Fibroblast of peridontal ligament (primary cell): Measurements from ENCODE around the gene PDCD5.
"Not testable (repeated sequence)": the region's sequence is repeated elsewhere in the genome, so short reads cannot be mapped to it uniquely, and the experiment has no call there.

Experiments
- DNase-seq: peaks from one replicate; pipeline ENCODE4 v3.0.0-alpha.2; 2010; ENCODE audit errors: extremely low read depth

PDCD5 gene

DNA sequence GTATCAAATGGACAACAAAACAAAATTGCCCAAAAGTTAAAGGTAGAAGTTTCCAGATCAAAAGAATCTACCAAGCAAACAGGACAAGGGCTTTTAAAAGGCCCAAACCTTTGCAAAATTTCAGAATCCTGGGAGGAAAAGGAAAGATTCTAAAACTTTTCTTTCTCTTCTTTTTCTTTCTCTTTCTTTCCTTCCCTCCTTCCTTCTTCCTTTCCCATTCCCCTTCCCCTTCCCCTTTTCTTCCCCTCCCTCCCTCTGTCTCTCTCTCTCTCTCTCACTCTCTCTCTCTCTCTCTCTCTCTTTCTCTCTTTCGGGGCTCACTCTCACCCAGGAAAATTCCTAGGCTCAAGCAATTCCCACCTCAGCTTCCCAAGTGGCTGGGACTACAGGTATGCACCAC lies 4.2 kb upstream of the PDCD5 start:
- no peak for DNase-seq

- DNase-seq, result no peak
Measured at GRCh38 chr19:32580353-32580900, 563 bp upstream of the PDCD5 start.

- peak; percentile 60 for DNase-seq
Measured at GRCh38 chr19:32581705-32582179, 752 bp downstream of the PDCD5 start.

DNA sequence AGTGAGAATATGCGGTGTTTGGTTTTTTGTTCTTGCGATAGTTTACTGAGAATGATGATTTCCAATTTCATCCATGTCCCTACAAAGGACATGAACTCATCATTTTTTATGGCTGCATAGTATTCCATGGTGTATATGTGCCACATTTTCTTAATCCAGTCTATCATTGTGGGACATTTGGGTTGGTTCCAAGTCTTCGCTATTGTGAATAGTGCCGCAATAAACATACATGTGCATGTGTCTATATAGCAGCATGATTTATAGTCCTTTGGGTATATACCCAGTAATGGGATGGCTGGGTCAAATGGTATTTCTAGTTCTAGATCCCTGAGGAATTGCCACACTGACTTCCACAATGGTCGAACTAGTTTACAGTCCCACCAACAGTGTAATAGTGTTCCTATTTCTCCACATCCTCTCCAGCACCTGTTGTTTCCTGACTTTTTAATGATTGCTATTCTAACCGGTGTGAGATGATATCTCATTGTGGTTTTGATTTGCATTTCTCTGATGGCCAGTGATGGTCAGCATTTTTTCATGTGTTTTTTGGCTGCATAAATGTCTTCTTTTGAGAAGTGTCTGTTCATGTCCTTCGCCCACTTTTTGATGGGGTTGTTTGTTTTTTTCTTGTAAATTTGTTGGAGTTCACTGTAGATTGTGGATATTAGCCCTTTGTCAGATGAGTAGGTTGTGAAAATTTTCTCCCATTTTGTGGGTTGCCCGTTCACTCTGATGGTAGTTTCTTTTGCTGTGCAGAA lies 6.9 kb downstream of the PDCD5 start:
- DNase-seq, result not testable (repeated sequence)

DNA sequence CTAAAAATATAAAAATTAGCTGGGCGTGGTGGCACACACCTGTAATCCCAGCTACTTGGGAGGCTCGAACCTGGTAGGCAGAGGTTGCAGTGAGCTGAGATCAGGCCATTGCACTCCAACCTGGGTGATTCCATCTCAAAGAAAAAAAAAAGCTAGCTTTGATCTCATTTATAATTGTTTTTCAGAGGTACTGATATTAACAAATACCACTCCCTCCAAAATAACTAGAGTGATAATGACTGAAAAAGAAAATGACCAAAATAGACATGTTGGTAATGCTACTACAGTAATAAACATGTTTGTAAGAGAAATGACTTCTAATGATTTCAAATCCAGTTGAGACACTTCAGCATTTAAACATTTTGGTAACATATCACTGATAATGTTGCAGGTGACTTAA lies 13.0 kb downstream of the PDCD5 start:
- no peak for DNase-seq

DNA sequence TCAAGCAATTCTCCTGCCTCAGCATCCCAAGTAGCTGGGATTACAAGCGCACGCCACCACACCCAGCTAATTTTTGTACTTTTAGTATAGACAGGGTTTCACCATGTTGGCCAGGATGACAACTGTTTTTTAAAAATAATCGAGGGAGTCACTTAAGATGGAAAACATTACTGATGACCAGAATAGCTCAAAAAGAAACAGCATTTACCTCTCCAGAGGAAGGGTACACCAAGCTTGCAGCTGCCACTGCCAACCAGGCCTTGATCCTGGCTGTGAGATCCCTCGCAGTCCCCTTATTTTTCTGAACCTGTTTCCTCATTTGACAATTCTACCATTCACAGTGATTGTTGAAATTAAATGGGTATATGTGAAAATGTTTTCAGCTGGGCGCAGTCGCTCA lies 14.5 kb downstream of the PDCD5 start:
- DNase-seq, result no peak

- no peak for DNase-seq
Measured at GRCh38 chr19:32598022-32598421, 17.0 kb downstream of the PDCD5 start.

GRCh38 chr19:32599258-32599657 lies 18.3 kb downstream of the PDCD5 start:
- no peak for DNase-seq

GRCh38 chr19:32599736-32600157 lies 18.8 kb downstream of the PDCD5 start:
- peak; percentile 74 for DNase-seq

- DNase-seq, result no peak
Measured at GRCh38 chr19:32603961-32604360, 23.0 kb downstream of the PDCD5 start.

GRCh38 chr19:32605544-32605943 lies 24.6 kb downstream of the PDCD5 start:
- DNase-seq, result no peak

DNA sequence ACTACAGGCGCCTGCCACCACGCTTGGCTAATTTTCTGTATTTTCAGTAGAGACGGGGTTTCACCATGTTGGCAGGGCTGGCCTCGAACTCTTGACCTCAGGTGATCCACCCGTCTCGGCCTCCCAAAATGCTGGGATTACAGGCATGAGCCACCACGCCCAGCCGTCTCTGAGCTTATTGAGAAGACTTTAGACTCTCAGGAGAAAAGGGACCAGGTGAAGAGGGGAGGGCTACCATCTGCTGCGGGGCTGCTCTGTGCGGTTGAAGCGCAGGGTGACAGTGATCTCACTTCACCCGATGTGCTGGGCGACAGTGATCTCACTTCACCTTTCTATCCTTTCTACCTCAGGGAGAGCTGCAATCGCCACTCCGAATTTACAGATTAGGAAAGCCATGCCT lies 25.3 kb downstream of the PDCD5 start:
- DNase-seq, result no peak

DNA sequence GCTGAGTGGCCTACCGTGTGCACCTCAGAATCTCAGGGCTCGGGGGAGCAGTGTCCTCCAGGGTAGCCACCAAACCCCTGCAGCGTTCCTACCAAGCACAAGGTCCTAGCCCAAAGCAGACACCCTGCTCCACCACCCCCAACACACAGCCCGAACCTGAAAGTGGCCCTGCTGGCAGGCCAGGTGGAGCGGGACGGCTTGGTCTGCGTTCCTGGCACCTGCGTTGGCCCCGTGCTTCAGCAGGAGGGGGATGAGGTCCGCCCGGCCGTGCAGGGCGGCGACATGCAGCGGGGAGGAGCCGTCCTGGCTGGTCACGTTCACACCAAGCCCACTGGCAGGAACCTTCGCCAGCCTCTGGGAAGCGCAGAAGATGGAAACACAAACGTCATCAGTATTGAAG lies 26.5 kb downstream of the PDCD5 start:
- DNase-seq, result no peak

DNA sequence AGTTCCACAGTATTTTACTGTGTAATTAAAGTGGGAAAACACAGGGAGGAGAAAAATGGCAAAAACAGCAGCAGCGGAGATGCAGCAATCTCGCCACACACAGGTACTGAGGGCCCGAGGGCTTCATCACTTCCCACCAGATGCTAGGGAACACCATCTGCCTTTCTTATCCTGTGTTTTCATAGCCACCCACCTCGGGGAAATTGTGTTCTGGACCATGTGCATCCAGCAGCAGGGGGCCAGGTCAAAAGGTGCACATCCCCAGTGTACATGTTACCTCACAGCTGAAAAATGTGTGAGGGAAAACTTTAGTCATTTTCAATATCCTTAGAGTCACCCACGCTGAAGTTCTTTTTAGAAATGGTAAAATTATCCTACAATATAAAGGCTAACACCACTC lies 30.2 kb downstream of the PDCD5 start:
- no peak for DNase-seq

GRCh38 chr19:32613008-32613407 lies 32.0 kb downstream of the PDCD5 start:
- DNase-seq, result no peak

GRCh38 chr19:32614916-32615315 lies 33.9 kb downstream of the PDCD5 start:
- DNase-seq, result no peak

DNA sequence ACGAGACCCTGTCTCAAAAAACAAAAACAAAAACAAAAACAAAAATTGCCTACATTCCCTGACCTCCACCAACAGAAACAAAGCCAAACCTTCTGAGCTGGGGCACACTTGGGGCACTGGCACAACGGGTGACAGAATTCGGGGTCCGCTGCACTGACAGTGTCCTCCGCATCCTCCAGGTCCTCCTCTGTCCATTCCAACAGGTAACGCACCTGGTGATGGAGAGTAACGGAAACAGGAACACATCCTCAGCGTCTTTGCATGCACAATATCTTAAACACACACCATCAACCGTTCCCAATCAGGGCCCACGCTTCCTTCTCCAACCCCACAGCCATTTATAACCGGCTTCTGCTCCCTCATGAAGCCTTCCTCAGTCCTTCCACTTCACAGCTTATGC lies 34.6 kb downstream of the PDCD5 start:
- no peak for DNase-seq

- DNase-seq, result no peak
Measured at GRCh38 chr19:32619051-32619685, 38.2 kb downstream of the PDCD5 start.

DNA sequence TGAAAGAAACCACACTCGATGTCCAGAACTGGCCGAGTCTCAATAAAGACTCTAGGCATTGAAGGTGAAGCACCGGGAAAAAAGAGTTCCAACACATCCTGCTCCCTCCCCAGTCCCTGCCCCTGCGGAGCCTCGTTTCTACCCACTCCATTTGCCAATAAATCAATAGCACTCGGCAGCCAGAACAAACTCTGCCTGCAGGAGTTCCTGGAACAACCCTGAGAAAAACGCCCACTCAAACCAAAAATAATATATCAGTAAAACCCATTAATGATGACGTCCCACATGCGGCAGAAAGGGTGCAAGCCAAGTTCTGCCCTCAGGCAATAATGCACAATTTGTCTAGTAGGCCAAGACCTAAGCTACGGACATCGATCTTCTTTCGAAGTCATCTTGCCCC lies 41.0 kb downstream of the PDCD5 start:
- no peak for DNase-seq

- DNase-seq, result no peak
Measured at GRCh38 chr19:32624410-32624809, 43.4 kb downstream of the PDCD5 start.

GRCh38 chr19:32626969-32627368 lies 46.0 kb downstream of the PDCD5 start:
- DNase-seq, result no peak

GRCh38 chr19:32627714-32628270 lies 46.8 kb downstream of the PDCD5 start:
- DNase-seq, result no peak

GRCh38 chr19:32630338-32630737 lies 49.3 kb downstream of the PDCD5 start:
- no peak for DNase-seq
